Fibroblast of lung (primary cell): ENCODE results near the gene S1PR2. TPM values are rescaled to one million over a fixed set of nuclear protein-coding genes. Genes with fewer than 3 reads are reported as not detected.
"Not testable (repeated sequence)": the region's sequence is repeated elsewhere in the genome, so short reads cannot be mapped to it uniquely, and the experiment has no call there.

Experiments used
- DNase-seq, 2 donors: peaks; one replicate each; pipeline versions ENCODE4 v3.0.0 to v3.0.0-alpha.2; 2010; ENCODE audit warnings: low read depth in 2 of 2
- H2AFZ ChIP-seq: 2 replicates; pipeline ENCODE4 v1.5.1; 2012; ENCODE audit warnings: low read length, control low read depth, inconsistent platforms
- H3K27ac ChIP-seq: 2 replicates; pipeline ENCODE4 v1.5.1; 2011; ENCODE audit warnings: low read length, control low read depth; ENCODE audit not compliant: insufficient read depth
- H3K27me3 ChIP-seq: 2 replicates; pipeline ENCODE4 v1.5.1; 2011; ENCODE audit warnings: mild to moderate bottlenecking, low read length; ENCODE audit not compliant: control insufficient read depth, insufficient read depth
- H3K36me3 ChIP-seq: 2 replicates; pipeline ENCODE4 v1.5.1; 2011; ENCODE audit warnings: low read length; ENCODE audit not compliant: control insufficient read depth, insufficient read depth
- H3K4me1 ChIP-seq: 2 replicates; pipeline ENCODE4 v1.5.1; 2011; ENCODE audit warnings: low read length; ENCODE audit not compliant: control insufficient read depth, insufficient read depth; ENCODE audit errors: extremely low read depth
- H3K4me2 ChIP-seq: 2 replicates; pipeline ENCODE4 v1.5.1; 2011; ENCODE audit warnings: low read length, control low read depth; ENCODE audit not compliant: insufficient read depth; ENCODE audit errors: extremely low read depth
- H3K4me3 ChIP-seq, 4 experiments: fragments of 200-600 bp in 1 of 4; sonication (generic) in 1 of 4; replicated peaks in 1 of 4; 2 replicates each; pipeline ENCODE4 v1.5.1; 2011 to 2016; ENCODE audit warnings: low read length in 4 of 4, low read depth in 3 of 4, mild to moderate bottlenecking in 3 of 4, control low read depth in 2 of 4, inconsistent platforms in 1 of 4, mixed read lengths in 1 of 4; ENCODE audit not compliant: insufficient read depth in 1 of 4; ENCODE audit errors: control extremely low read depth in 1 of 4
- H3K79me2 ChIP-seq: 2 replicates; pipeline ENCODE4 v1.5.1; 2012; ENCODE audit warnings: mild to moderate bottlenecking, low read length, inconsistent platforms; ENCODE audit not compliant: control insufficient read depth, insufficient read depth
- H3K9ac ChIP-seq: 2 replicates; pipeline ENCODE4 v1.5.1; 2011; ENCODE audit warnings: mild to moderate bottlenecking, low read length, control low read depth; ENCODE audit not compliant: insufficient read depth
- H3K9me3 ChIP-seq: 2 replicates; pipeline ENCODE4 v1.5.1; 2012; ENCODE audit warnings: low read depth, low read length; ENCODE audit not compliant: control insufficient read depth, insufficient read depth
- H4K20me1 ChIP-seq: 2 replicates; pipeline ENCODE4 v1.5.1; 2011; ENCODE audit warnings: low read length; ENCODE audit not compliant: control insufficient read depth, insufficient read depth; ENCODE audit errors: extremely low read depth
- CTCF ChIP-seq, 2 donors: IDR thresholded peaks in 1 of 2; conservative IDR thresholded peaks in 1 of 2; 1 replicate in 1 of 2; 2 replicates in 1 of 2; pipeline ENCODE4 v1.5.1; 2011 to 2012; ENCODE audit warnings: low read length in 2 of 2, control low read depth in 1 of 2, inconsistent platforms in 1 of 2, low read depth in 1 of 2, mild to moderate bottlenecking in 1 of 2
- EZH2 ChIP-seq: IDR thresholded peaks from 2 replicates; pipeline ENCODE4 v1.5.1; 2012; ENCODE audit warnings: low read length, control low read depth, mild to moderate bottlenecking; ENCODE audit errors: missing control alignments
- polyA plus RNA-seq, 2 donors: library from polyadenylated mRNA; depleted of rRNA in 1 of 2; stranded (reverse) in 1 of 2; unstranded in 1 of 2; fragments of >200 nt; gene quantifications; 2 replicates each; pipeline ENCODE4 v1.2.1, GENCODE V29; 2011 to 2012; ENCODE audit warnings: missing spikeins in 1 of 2
- total RNA-seq: library from RNA; depleted of rRNA; stranded (reverse); fragments of >200 nt; gene quantifications from 2 replicates; pipeline ENCODE4 v1.2.1, GENCODE V29; 2014

The S1PR2 gene
- total and polyA plus RNA-seq, 2 donors (not counting 1 experiment from before 2014, with no cell fraction given) = 25.9 to 30.4 TPM

- H3K79me2 ChIP-seq = no peaks in the 10 kb centered on the region
- H2AFZ ChIP-seq = no peak overlapping the region
- H4K20me1 ChIP-seq = no peaks in the 10 kb centered on the region
- H3K9me3 ChIP-seq = no peaks in the 10 kb centered on the region
- H3K9ac ChIP-seq = no peak overlapping the region
- no peak overlapping the region for H3K4me2 ChIP-seq
- H3K36me3 ChIP-seq = no peaks in the 10 kb centered on the region
- TF ChIP-seq CTCF (conservative IDR thresholded peaks at IDR 0.05 in 1 of 2, IDR thresholded peaks at IDR 0.05 in 1 of 2; ENCODE audit: low read depth in 1 of 2, low read length in 2 of 2) = no peak
- no peak for TF ChIP-seq EZH2
- H3K27ac ChIP-seq = no peak overlapping the region
- no peak for DNase-seq
- no peaks in the 10 kb centered on the region for H3K4me1 ChIP-seq
- H3K27me3 ChIP-seq = no peaks in the 10 kb centered on the region
- H3K4me3 ChIP-seq = no peak overlapping the region
These were observed 15.4 kb upstream of the S1PR2 start for GRCh38 chr19:10246511-10246910.

- DNase-seq = no peak
- no peaks in the 10 kb centered on the region for H3K36me3 ChIP-seq
- no peak overlapping the region for H3K27ac ChIP-seq
- H3K79me2 ChIP-seq = no peaks in the 10 kb centered on the region
- H3K27me3 ChIP-seq = no peaks in the 10 kb centered on the region
- H3K9me3 ChIP-seq = no peaks in the 10 kb centered on the region
- TF ChIP-seq EZH2 = no peak
- no peak for TF ChIP-seq CTCF (conservative IDR thresholded peaks at IDR 0.05 in 1 of 2, IDR thresholded peaks at IDR 0.05 in 1 of 2; ENCODE audit: low read depth in 1 of 2, low read length in 2 of 2)
- H3K4me3 ChIP-seq = no peak overlapping the region
- no peak overlapping the region for H3K4me2 ChIP-seq
- no peaks in the 10 kb centered on the region for H3K4me1 ChIP-seq
- no peak overlapping the region for H3K9ac ChIP-seq
- H2AFZ ChIP-seq = no peak overlapping the region
- no peaks in the 10 kb centered on the region for H4K20me1 ChIP-seq
These were observed 14.2 kb upstream of the S1PR2 start for GRCh38 chr19:10245189-10245939.

- Histone ChIP-seq H3K27ac (no peak overlapping the region), H4K20me1 (no peaks in the 10 kb centered on the region), H3K27me3 (no peaks in the 10 kb centered on the region), H3K79me2 (no peaks in the 10 kb centered on the region), H3K9ac (no peak overlapping the region), H2AFZ (no peak overlapping the region), H3K36me3 (no peaks in the 10 kb centered on the region), H3K4me2 (no peak overlapping the region), H3K9me3 (no peaks in the 10 kb centered on the region), H3K4me1 (peaks cover 5% of the 10 kb centered on the region), H3K4me3 (no peak overlapping the region)
- DNase-seq = no peak
- TF ChIP-seq EZH2 = no peak
These were observed 12.5 kb upstream of the S1PR2 start for GRCh38 chr19:10243606-10244005.

GRCh38 chr19:10241826-10242449 is 10.8 kb upstream of the S1PR2 start:
- H3K4me2 ChIP-seq, H3K27ac ChIP-seq, H3K9me3 ChIP-seq, H3K27me3 ChIP-seq, H4K20me1 ChIP-seq, DNase-seq, H3K4me3 ChIP-seq, H3K79me2 ChIP-seq, H2AFZ ChIP-seq, H3K9ac ChIP-seq, H3K36me3 ChIP-seq: not testable (repeated sequence)
- H3K4me1 ChIP-seq = peaks cover 12% of the 10 kb centered on the region
